ENCODE results near the gene FN3K.

FN3K gene

DNA sequence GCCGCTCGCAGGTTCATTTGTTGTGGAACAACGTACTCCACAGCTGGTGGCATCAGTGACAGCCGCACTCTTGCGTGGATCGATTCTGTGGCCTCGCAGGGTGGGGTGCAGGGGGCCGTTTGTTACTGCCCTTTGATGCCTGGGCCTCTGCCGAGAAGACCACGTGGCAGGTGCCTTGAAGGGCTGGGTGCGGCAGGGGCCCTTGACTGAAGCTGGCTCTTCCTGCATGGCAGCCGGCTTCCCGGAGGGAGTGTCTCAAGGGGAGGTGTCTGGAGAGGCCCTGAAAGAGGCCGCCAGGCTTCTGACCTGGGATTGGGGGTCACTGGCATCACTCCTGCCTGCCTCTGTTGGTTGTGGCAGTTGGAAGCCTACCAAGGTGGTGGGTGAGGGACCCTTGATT lies 60.2 kb downstream of the FN3K start:
- no peak for DNase-seq (ENCODE audit: low read depth, low spot score)

- no peak for DNase-seq (ENCODE audit: low read depth, low spot score)
These were observed 61.6 kb downstream of the FN3K start for GRCh38 chr17:82797061-82797460.

DNA sequence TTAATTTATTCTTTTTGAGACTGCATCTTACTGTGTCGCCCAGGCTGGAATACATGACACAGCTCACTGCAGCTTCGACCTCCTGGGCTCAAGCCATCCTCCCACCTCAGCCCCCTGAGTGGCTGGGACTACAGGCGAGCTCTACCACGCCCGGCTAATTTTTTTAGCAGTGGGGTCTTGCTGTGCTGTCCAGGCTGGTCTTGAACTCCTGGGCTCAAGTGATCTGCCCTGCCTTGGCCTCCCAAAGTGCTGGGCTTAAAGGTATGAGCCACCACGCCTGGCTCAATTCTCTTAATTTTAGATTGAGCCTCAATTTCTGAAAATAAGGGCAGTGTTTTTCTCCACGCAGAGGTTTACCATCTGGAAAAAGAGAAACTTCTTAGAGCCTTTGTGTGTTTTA lies 63.3 kb downstream of the FN3K start:
- DNase-seq (ENCODE audit: low read depth, low spot score): no peak

GRCh38 chr17:82799591-82799990 lies 64.2 kb downstream of the FN3K start:
- no peak for DNase-seq (ENCODE audit: low read depth, low spot score)

Data from ELF-1 (cell line).